Measurements from ENCODE around the gene KLHL10.
A peak's percentile ranks its signal among the peaks of the same experiment; 100 is the strongest.

The KLHL10 gene

GRCh38 chr17:41806685-41807445 lies 30.8 kb upstream of the KLHL10 start:
- H3K9me3 ChIP-seq (ENCODE audit: severe bottlenecking), result no peaks in the 10 kb centered on the region
- H3K36me3 ChIP-seq, result peaks cover 61% of the 10 kb centered on the region
- no peak overlapping the region for H3K4me3 ChIP-seq (ENCODE audit: low read depth, low read length)
- TF ChIP-seq CTCF (IDR thresholded peaks at IDR 0.05; ENCODE audit: low read depth, low read length), result 0 out of 2 replicates have a peak, but pooled peaks have one; percentile 4
- H3K27ac ChIP-seq, result no peak overlapping the region
- no peak for DNase-seq
- no peaks in the 10 kb centered on the region for H3K27me3 ChIP-seq (ENCODE audit: insufficient read depth, low read depth, severe bottlenecking)

- Histone ChIP-seq H3K4me3 (ENCODE audit: low read depth, low read length) (peak overlapping the region; percentile 77), H3K27me3 (ENCODE audit: insufficient read depth, low read depth, severe bottlenecking) (no peaks in the 10 kb centered on the region), H3K36me3 (peaks cover 40% of the 10 kb centered on the region), H3K9me3 (ENCODE audit: severe bottlenecking) (no peaks in the 10 kb centered on the region), H3K27ac (peak overlapping the region; percentile 96)
- TF ChIP-seq CTCF (IDR thresholded peaks at IDR 0.05; ENCODE audit: low read depth, low read length), result no peak
- peak; percentile 61 for DNase-seq
Measured at GRCh38 chr17:41810659-41811548, 26.7 kb upstream of the KLHL10 start.

GRCh38 chr17:41811549-41812380 lies 25.9 kb upstream of the KLHL10 start, which contains the start of gene P3H4:
P3H4 (minus strand) TSS chr17:41811949; CDS start chr17:41811915, 34 bp downstream.
- Histone ChIP-seq H3K4me3 (ENCODE audit: low read depth, low read length) (peak within 1 kb of the TSS; percentile 77), H3K27me3 (ENCODE audit: insufficient read depth, low read depth, severe bottlenecking) (no peaks in the 10 kb centered on the region), H3K27ac (peak within 1 kb of the TSS; percentile 96), H3K36me3 (peaks cover 36% of the 10 kb centered on the region), H3K9me3 (ENCODE audit: severe bottlenecking) (no peaks in the 10 kb centered on the region)
- DNase-seq, result peak; percentile 91
- peak; percentile 98 for TF ChIP-seq CTCF (IDR thresholded peaks at IDR 0.05; ENCODE audit: low read depth, low read length)

- Histone ChIP-seq H3K27me3 (ENCODE audit: insufficient read depth, low read depth, severe bottlenecking) (no peaks in the 10 kb centered on the region), H3K9me3 (ENCODE audit: severe bottlenecking) (no peaks in the 10 kb centered on the region), H3K27ac (peak within 1 kb of the TSS; percentile 96), H3K36me3 (peaks cover 33% of the 10 kb centered on the region), H3K4me3 (ENCODE audit: low read depth, low read length) (peak within 1 kb of the TSS; percentile 77)
- TF ChIP-seq CTCF (IDR thresholded peaks at IDR 0.05; ENCODE audit: low read depth, low read length), result no peak
- DNase-seq, result peak; percentile 94
Measured at GRCh38 chr17:41812381-41813151, 25.1 kb upstream of the KLHL10 start, which contains the start of gene FKBP10. FKBP10 (plus strand) TSS chr17:41813004; CDS start chr17:41813035, 31 bp downstream.
